ENCODE data around the gene THAP4.

THAP4 gene

DNA sequence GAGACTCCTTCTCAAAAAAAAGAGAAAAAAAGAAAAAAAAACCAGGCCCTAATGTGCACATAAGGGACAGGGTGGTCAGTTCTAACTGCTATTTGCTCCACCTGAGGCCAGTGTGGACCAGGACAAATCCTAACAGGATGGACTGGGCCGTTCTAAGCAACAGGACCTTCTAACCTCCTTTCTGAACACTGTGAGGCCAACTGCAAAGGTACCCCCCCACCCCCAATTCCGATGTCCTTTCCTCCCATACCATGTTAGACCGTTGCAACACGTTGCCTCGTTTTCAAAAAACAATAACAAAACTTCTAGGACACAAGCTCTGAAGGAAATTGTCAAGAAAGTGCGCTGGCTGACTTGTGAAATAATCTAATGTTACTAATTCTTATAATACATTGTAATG is 1.2 kb downstream of the THAP4 start:
- peak overlapping the region; percentile 99 for H3K27ac ChIP-seq
- no peak for TF ChIP-seq ZFX (IDR thresholded peaks at IDR 0.05)
- TF ChIP-seq, protein P1, sequence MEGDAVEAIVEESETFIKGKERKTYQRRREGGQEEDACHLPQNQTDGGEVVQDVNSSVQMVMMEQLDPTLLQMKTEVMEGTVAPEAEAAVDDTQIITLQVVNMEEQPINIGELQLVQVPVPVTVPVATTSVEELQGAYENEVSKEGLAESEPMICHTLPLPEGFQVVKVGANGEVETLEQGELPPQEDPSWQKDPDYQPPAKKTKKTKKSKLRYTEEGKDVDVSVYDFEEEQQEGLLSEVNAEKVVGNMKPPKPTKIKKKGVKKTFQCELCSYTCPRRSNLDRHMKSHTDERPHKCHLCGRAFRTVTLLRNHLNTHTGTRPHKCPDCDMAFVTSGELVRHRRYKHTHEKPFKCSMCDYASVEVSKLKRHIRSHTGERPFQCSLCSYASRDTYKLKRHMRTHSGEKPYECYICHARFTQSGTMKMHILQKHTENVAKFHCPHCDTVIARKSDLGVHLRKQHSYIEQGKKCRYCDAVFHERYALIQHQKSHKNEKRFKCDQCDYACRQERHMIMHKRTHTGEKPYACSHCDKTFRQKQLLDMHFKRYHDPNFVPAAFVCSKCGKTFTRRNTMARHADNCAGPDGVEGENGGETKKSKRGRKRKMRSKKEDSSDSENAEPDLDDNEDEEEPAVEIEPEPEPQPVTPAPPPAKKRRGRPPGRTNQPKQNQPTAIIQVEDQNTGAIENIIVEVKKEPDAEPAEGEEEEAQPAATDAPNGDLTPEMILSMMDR (conservative IDR thresholded peaks at IDR 0.05), result no peak

DNA sequence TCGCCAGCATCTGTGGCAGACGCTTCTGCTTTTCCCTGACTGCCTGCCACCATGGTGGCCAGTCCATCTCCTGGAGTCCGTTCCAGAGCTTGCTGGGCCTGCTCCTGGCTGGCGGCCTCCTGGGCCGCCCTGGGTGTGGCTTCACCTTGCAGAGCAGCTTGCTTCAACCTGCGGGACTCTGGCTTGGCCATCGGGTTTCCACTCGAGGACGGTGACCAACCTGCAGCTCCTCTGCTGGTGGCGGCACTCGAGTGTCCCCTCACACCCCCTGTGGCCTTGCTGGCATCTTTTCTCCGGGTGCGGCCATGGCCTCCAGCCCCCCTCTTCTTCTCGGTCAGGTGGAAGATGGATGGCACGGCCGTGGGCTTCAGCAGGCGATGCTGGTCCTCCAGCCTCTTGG is 3.4 kb downstream of the THAP4 start:
- no peak overlapping the region for H3K27ac ChIP-seq
- TF ChIP-seq, protein P1 (conservative IDR thresholded peaks at IDR 0.05), result no peak
- no peak for TF ChIP-seq ZFX (IDR thresholded peaks at IDR 0.05)

DNA sequence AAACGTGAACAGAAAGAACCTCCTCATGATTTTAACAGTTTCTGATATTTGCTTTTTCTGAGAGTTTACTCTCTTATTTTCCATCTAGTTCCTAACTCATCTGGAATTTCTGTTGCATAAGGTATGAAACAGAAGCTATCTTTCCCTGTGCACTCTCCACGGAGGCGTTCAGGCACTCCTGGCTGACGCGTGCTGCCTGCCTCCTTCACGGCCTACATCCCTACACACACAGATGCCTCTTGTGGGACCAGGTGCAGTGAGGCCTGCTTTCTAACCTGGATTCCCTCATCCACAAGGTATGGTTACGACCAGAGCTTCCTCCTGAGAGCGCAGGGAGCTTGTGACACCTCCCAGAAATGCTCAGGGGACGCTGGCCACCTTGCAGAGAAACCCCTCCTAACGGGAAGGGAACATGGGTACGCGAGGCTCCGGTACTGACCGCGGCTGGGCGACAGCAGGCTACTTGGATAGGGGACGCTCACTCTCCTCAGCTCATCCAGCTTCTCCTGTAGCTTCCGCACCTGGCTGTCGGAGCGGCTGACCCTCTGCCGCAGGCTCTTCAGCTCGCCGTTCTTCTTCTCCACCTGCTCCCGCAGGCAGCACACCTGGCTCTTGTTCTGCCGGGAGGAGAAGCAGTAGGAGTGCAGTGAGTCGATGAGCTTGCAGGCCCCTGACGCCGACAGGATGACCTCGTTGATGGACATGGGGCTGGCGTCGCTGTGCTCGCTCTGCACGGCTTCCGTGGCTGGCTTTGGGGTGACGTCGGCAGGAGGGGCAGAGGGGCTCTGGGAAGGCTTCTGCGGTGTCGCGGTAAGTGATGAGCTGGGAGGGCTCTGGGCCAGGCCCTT is 4.3 kb downstream of the THAP4 start:
- H3K27ac ChIP-seq, result no peak overlapping the region
- no peak for TF ChIP-seq ZFX (IDR thresholded peaks at IDR 0.05)
- TF ChIP-seq, protein P1 (conservative IDR thresholded peaks at IDR 0.05), result no peak

DNA sequence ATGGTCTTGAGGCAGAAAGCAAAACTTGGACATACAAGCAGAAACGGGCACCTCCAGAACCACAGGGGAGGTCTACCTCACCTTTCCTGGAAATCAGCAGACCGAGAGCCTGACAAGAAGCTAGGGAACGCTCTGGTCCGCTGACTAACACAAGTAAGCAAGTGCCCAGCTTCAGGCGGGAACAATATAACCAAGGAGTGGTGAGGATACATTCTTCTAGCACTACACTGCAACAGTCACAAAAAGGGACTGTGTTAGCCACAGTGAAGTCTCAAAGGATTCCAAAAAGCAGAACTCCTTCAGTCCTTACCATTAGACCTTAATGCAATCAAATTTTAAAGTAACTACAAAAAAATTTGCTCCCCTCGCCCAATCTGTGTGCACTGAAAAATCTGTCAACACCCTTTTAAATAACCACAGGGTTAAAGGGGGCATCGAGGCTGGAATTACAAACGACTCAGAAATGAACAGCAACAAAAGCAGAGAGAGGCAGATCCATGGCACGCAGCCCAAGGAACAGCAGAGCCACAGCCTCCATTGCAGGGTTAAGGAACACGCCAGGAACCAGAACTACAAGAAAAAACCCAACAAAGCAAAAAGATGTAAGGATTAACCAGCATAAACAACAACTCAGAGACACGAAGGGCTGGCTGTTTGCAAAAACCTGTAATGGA is 7.1 kb downstream of the THAP4 start:
- no peak overlapping the region for H3K27ac ChIP-seq
- TF ChIP-seq, protein P1 (conservative IDR thresholded peaks at IDR 0.05), result no peak
- no peak for TF ChIP-seq ZFX (IDR thresholded peaks at IDR 0.05)

DNA sequence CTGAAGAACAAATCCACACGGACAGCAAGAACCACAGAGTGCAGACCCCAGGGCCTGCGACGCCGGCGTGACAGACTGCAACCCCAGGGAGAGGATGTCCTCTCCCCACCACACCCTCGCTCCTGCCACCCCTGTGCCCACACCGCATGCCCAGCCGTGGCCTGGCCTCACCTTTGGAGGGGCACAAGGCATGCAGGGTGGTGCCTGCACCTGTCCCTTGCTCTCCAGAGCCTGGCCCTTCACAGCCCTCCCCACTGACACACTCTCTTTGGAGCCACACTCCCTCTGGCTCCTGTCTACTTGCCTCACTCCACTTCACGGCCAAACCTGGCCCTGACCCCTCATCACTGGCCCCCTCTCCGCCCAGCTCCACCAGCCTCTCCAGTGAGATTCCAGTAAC is 9.3 kb downstream of the THAP4 start:
- TF ChIP-seq ZFX (IDR thresholded peaks at IDR 0.05), result no peak
- TF ChIP-seq, protein P1 (conservative IDR thresholded peaks at IDR 0.05), result no peak
- no peak overlapping the region for H3K27ac ChIP-seq

DNA sequence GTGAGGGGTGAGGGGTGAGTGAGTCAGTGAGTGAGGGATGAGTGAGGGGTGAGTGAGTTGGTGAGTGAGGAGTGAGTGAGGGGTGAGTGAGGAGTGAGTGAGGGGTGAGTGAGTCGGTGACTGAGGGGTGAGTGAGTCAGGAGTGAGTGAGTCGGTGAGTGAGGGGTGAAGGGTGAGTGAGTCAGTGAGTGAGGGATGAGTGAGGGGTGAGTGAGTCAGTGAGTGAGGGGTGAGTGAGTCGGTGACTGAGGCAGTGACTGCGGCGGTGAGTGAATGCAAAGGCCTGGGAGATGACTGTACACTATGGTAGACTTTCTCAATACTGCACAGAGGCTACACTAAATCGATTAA is 16.6 kb downstream of the THAP4 start:
- TF ChIP-seq, protein P1 (conservative IDR thresholded peaks at IDR 0.05), result no peak
- no peak for TF ChIP-seq ZFX (IDR thresholded peaks at IDR 0.05)
- H3K27ac ChIP-seq, result no peak overlapping the region
